Activated CD4-positive, alpha-beta T cell treated with anti-CD3 and anti-CD28 coated beads, Interleukin-2, Interleukin-4, amounts not matched to agents 100 ng/mL and 50 ng/mL, durations not matched to agents 16 hours and 8 hours (primary cell): ENCODE measurements around the gene STRC.
"Not testable (repeated sequence)": the region's sequence is repeated elsewhere in the genome, so short reads cannot be mapped to it uniquely, and the experiment has no call there.

ENCODE experiments used
- DNase-seq: peaks from one replicate; pipeline ENCODE4 v3.0.0-alpha.2; 2020; ENCODE audit warnings: low spot score

STRC gene

DNA sequence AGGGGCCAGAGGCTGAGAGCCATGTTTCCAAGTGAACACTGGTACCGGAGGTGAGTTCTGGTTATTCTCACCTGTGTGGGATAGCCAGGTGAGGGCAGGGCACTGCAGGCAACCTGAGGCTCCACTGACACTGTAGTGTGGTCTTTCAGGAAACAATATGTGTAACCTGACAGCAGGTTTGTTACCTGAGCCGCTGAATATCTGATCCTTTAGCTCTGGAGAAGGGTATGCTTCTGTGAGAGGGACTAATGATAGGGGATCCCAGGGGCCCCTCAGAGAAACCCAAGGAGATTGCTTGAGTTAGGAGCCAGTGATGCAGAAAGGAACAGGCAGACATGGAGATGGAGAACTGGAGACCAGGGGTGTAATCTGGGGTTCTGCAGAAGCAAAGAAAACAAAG, at the start of gene STRC:
TSS of gene STRC (minus strand) at position 101 of the 400 bp plus-strand sequence. CDS start at position 23, 78 bp downstream.
- not testable (repeated sequence) for DNase-seq

GRCh38 chr15:43666177-43666576, 47.6 kb upstream of the STRC start:
- DNase-seq, result not testable (repeated sequence)

GRCh38 chr15:43663333-43663732, 44.7 kb upstream of the STRC start:
- DNase-seq, result not testable (repeated sequence)

DNA sequence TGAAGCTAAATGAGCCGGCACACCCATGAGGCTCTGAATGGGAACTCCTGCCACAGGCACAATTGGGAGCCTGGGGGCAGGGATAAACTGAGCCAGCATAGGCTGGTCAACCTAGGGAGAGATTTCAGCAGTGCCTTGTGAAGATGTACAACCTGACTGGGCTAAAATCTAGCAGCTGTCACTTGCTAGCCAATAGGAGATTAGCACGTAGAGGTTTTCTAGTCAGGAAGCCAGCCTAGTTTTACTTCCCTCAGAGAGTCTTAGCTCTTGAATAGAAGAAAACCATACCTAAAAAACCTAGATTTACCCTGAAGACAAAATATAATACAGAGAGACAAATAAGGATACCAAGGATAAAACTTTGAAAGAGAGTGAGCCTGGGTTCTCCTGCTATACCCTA, 43.7 kb upstream of the STRC start:
- not testable (repeated sequence) for DNase-seq

DNA sequence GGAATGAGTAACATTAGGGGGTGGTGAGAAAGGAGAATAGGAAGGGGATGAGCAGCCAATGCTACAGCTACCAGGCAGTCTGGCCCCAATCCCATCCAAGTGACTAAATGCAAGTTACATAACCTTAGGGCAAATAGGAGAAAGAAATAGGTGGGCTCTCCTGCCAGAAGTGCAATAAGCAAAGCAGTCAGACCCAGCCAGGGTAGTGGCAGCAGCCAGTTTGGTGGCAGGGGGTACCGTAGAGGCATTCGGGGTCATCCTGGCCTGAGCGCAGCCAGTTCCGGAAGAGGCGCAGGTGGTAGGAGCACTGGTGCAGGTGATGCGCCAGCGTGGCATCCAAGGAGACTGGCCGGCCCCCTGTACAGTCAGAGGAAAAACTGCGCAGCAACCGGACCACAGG, 41.1 kb upstream of the STRC start:
- not testable (repeated sequence) for DNase-seq

GRCh38 chr15:43649430-43649926, 30.9 kb upstream of the STRC start:
- not testable (repeated sequence) for DNase-seq

DNA sequence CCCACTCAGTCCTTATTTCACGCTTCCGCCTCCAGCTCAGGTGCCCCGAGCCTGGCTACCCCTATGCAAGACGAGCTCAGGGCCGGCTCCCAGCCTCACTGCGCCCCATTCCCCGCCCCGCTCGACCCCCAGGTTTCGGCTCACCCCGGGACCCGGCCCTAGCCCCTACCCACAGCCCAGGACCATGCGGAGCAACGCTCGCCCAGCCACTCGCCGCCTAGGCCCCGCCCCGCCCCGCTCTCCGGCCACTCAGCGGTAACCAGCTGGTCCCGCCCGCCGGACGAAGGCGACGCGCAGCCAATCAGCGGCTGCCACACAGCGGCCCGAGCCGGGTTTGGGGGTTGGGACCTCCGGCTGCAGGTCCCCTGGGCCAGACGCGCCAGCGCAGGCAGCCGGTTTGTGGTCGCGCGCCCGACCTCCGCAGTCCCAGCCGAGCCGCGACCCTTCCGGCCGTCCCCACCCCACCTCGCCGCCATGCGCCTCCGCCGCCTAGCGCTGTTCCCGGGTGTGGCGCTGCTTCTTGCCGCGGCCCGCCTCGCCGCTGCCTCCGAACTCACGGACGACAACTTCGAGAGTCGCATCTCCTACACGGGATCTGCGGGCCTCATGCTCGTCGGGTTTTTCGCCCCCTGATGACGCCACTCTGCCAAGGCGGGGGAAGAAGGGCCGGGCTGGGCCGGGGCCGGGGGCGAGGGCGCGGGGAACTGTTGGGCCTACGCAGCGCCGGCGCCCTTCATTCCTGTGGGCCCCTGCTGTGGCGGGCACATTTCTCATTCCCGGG, 30.2 kb upstream of the STRC start, which contains the start of gene CATSPER2:
TSS of gene CATSPER2 (minus strand) at position 196 of the 781 bp plus-strand sequence. CDS start 783 bp downstream, outside the sequence.
- DNase-seq, result no peak

DNA sequence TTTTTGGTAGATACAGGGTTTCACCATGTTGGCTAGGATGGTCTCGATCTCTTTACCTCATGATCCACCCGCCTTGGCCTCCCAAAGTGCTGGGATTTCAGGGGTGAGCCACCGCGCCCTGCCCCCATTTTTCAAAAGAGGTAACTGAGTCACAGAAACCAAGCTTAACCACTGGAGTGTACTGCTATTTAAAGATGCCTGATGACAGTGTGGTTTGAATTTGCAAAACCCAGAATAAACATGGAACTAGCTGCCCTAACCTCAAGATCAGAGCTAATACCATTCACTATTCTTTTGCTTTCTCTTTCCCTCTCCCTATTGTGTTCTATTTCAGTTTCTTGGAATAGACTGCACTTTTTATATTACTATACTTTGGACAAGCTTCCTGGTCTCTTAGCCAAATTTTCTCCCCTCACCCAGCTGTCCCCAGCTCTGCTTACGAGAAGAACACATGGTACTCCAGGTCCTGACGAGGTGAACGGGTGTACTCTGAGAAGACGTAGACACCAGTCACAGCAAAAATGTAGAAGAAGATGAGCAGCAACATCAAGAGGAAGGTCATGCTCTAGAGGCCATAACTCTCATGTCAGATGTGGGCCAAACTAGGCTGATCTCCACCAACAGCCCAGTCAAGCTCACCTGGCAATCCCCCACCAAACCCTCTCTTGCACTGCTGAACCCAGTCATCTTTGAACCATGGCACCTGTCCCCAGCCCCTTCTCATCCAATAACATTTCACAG, 20.0 kb upstream of the STRC start:
- not testable (repeated sequence) for DNase-seq

DNA sequence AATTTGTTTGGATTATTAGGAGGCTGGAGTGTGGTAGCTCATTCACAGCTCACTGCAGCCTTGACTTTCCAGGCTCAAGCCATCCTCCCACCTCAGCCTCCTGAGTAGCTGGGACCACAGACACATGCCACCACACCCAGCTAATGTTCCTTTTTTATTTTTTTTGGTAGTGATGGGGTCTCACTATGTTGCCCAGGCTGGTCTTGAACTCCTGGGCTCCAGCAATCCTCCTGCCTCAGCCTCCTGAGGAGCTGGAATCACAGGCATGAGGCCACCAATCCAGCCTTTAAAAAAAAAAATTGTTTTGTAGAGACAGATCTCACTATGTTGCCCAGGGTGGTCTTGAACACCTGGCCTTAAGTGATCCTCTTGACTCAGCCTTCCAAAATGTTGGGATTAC, 8.3 kb upstream of the STRC start:
- DNase-seq, result not testable (repeated sequence)

GRCh38 chr15:43625106-43625505, 6.5 kb upstream of the STRC start:
- DNase-seq, result no peak

- DNase-seq, result not testable (repeated sequence)
These were observed 3.6 kb upstream of the STRC start for GRCh38 chr15:43622068-43622799.

DNA sequence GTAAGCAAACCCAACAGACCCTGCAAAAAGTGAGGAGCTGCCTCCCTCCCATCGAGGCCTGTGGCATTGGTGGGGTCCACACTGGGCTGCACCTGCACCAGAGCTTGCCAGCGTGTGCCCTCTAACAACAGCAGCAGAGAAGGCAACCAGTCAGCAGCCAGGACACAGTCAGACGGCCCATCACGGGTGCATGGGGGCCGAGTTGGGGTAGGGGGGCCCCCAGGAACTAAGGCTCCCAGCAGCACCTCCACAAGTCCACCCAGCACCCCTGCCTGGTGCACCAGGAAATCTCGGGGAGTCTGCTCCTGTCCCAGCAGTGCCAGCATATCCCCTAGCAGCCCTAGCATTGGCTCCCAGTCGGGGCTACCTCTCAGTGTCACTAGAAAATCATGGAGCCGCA, 850 bp downstream of the STRC start:
- DNase-seq, result not testable (repeated sequence)

DNA sequence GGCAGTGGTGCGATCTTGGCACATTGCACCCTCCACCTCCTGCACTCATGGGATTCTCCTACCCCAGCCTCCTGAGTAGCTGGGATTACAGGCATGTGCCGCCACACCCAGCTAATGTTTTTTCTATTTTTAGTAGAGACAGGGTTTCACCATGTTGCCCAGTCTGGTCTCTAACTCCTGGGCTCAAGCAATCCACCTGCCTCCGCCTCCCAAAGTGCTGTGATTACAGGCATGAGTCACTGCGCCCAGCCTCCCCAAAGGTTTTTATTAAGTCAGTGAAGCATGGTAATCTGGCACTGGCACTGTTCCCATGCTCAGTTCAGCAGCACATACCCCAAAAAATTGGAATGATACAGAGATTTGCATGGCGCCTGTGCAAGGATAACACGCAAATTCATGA, 16.4 kb downstream of the STRC start:
- DNase-seq, result not testable (repeated sequence)

GRCh38 chr15:43600200-43600599, 18.4 kb downstream of the STRC start:
- DNase-seq, result not testable (repeated sequence)

DNA sequence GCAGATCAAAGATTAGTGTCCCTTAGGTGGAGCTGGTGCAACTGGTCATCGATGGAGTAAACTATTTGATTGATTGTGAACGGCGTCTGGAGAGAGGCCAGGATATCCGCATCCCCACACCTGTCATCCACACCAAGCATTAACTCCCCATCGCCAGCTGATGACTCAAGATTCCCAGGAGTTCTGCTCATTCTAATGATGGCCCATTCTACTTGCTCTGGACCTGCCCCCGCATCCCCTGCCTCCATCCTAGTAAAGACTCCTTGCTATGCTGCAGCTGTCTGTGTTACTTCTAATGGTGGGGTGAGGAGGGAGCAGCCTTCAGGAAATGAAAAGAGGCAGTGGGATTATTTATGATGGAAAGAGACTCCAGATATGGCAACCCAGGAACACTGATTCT, 19.5 kb downstream of the STRC start:
- DNase-seq, result not testable (repeated sequence)

DNA sequence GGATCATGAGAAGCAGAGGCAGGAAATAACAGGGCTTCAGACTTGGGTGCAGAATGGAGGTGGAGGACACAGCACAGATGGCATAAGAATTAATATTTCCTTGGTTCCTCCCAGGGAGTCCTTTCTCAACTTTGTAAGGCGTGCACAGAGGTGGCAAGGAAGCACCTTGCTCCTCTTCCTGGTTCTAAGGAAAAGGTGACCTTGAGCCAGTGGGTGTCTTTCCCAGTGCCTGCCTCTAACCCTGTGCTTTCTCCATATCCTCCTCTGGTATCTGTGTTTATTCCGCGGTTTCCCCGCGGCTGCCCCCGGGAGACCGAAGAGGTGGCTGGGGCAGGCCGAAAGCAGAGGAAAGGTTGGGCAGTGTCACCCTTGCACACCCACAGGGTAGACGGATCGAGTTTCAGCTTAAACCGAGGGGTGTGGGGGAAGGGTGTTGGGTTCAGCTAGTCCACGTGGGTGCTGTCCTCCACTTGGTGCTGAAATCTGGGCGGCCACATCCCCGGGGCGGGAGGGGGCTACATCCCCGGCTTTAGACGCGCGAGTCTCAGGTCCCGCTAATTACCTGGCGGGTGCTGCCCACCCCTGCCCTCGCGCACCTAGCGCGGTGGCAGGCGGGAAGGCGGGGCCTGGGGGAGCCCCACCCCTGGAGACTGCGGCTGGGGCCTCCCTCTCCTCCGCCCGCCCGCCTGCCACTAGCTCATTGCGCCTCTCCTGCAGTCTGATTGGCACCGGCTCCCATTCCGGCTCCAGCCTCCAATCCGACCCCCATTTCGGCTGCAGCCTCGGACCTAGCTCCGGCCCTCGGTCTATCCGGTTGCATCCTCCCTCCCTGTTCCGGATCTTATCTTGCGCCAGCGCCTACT, 25.0 kb downstream of the STRC start, which contains the start of gene CKMT1B:
TSS of gene CKMT1B (plus strand) at position 700 of the 863 bp plus-strand sequence. CDS start 192 bp downstream, outside the sequence.
- DNase-seq, result not testable (repeated sequence)

- DNase-seq, result not testable (repeated sequence)
These were observed 25.8 kb downstream of the STRC start for GRCh38 chr15:43592841-43593240.

GRCh38 chr15:43589778-43590466, 28.7 kb downstream of the STRC start, which contains the start of gene PPIP5K1:
TSS of gene PPIP5K1 (minus strand) at chr15:43590208. CDS start at chr15:43584504, 5,704 bp downstream.
- DNase-seq, result not testable (repeated sequence)

GRCh38 chr15:43574607-43575006, 44.0 kb downstream of the STRC start:
- not testable (repeated sequence) for DNase-seq

GRCh38 chr15:43566615-43567014, 52.0 kb downstream of the STRC start:
- DNase-seq, result not testable (repeated sequence)
